HG03354 (cell line): ENCODE results near the gene UMODL1.

Source experiments
- ATAC-seq: cut with Tn5 transposase; IDR thresholded peaks from one replicate; pipeline ENCODE4 v1.9.1; 2021; ENCODE audit warnings: mild to moderate bottlenecking; ENCODE audit not compliant: unreplicated experiment, poor library complexity, severe bottlenecking

UMODL1 gene

DNA sequence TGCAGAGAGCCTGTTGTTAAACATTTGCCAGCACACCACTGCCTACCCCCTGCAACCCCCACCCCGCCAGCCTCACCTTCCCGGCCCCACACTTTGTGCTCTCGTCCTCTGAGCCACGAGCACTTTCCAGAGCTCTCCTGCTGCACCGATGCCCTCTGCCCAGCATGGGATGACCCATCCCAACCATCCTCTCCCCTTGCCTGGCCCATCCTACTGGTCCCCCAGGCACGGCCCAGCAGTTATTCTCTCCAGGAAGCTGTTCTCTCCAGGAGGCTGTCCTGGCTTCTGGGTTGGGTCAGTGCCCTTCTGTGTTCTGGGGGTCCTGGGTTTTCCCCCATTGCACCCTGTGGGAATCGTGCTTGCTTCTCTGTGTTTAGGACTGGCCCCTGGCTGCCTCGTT is 87.7 kb downstream of the UMODL1 start:
- ATAC-seq, result no peak

DNA sequence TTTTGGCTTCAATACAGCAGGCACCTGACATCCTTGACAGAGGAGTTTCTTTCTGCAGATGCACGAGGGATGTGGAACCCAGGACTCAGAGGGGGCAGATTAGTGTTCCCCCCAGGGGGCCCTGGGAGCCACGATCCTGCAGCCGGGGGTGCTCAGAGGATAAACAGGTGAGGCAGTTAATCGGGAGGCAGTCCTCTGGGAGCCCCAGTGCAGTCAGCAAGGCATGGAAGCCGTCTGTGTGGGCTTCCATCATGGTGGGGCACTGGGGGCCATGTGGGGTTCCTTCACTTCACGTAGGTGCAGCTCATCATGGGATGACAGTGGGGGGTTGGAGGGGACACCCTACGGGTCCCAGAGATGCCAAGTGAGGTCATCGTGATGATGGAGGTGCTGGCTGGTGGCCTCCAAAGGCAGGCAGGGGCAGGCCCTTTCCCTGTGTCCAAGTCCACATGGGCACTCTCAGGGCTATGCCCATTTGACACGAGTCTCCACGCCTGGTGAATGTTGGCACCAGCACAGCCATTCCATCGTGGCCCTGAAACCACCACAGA is 88.5 kb downstream of the UMODL1 start:
- ATAC-seq, result no peak

DNA sequence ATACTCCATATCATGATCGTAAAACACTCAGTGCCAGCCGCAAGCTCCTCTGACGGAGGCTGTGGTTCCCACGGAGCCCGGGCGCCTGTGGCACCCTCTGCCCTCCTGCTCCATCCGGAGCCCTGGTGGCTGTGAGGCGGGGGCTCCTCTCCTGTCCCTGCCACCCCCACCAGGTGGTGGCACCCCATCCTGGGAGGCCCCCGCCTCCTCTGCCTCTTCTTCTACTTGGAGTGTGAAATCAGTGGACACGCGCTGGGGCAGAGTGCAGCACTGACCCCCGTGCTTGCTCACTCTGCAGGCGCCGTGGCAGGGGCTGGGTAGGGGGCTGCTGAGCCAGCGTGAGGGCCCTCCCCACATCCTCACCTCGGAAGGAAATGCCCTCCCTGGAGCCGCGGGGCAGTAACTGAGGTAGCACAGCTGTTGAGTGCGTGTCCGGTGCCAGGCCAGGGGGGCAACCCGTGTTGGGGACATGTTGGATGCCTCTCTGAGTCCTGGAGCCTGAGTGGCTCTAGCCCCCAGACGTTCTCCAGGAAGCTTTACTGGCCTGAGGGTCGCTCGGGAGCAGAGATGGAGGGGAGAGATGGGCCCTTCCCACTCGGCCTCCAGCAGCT is 89.1 kb downstream of the UMODL1 start:
- no peak for ATAC-seq

DNA sequence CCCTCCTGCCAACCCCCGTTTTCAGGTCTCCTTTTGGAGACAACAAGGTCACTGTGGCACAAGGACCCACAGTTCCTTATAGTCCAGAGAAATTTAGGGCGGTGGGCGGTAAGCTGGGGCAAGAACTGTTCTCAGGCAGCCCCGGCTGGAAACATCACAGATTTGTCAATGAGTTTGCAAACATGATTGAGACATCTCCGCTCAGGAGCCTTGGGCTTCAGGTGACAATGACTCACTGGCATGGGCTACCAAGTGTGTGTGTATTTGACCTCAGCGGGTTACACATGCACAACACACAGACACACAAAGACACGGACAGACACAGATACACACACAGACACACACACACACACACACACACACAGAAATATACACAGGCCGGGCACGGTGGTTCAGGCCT is 89.6 kb downstream of the UMODL1 start:
- no peak for ATAC-seq

DNA sequence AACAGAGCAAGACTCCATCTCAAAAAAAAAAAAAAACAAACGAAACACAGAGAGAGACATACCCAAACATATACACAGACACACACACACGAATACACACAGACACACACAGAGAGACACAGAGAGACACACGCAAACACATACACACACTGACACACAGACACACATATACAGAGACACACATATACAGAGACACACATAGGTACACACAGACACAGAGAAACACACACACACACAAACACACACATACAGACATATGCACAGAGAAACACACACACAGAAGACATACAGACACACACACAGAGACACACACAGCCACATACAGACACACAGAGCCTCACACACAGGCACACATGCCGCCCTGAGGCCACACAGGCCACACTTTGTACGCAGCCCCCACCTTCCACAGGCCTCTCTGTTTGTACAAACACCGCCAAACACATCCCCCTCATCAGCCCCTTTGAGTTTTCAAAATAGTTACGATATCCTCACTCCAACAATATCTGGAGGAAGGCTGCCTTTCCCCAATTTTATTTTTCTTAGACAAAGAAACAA is 90.4 kb downstream of the UMODL1 start:
- no peak for ATAC-seq

DNA sequence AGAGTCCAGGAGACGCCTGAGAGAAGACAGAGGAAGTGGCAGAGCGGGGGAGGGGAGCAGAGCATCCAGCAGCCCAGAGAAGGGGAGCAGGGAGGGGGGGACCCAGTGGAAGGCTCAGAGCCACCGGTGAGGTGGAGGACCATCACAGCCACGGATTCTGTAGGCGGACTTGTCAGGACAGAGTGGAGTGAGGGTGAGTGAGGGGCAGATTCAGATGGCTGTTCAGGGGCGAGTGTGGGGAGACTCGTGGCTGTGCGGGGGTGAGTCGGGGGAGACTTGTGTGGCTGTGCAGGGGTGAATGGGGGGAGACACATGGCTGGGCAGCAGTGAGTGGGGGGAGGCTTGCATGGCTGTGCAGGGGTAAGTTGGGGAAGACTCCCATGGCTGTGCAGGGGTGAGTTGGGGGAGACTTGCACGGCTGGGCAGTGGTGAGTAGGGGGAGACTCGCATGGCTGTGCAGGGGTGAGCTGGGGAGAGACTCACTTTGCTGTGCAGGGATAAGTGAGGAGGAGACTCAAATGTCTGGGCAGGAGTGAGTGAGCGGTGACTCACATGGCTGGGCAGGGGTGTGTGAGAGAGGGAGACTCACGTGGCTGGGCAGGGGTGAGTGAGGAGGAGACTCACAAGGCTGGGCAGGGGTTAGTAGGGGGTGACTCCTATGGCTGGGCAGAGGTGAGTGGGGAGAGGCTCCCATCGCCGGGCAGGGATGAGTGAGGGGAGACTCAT is 91.0 kb downstream of the UMODL1 start:
- ATAC-seq, result no peak

DNA sequence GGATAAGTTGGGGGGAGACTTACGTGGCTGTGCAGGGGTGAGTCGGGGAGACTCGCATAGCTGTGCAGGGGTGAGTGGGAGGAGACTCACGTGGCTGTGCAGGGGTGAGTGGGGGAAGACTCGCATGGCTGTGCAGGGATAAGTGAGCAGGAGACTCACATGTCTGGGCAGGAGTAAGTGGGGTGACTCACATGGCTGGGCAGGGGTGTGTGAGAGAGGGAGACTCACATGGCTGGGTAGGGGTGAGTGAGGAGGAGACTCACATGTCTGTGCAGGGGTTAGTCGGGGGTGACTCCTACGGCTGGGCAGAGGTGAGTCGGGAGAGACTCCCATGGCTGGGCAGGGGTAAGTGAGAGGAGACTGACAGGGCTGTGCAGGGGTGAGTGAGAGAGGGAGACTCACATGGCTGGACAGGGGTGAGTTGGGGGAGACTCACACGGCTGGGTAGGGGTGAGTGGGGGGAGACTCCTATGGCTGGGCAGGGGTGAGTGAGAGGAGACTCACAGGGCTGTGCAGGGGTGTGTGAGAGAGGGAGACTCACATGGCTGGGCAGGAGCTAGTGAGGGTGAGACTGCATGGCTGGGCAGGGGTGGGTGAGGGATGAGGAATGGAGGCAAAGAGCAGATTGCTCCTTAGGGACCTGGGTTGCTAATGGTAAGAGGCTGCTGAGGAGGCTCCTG is 91.9 kb downstream of the UMODL1 start:
- no peak for ATAC-seq

DNA sequence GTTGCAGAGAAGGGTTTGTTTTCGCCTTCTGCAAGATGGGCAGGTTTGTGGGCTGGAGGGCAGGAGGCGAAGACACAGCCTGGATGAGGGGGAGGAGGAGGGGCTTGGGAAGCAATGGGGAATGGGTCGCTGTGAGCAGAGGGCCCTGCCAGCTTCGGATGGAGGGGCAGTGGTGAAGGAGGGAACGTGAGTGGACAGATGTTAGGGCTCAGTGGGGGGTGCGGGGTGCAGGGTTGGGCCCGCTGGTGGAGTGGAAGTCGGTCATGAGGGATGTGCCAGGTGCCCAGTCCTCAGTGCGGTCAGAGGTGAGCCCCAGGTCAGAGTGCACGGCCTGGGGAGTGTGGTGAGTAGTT is 92.4 kb downstream of the UMODL1 start:
- ATAC-seq, result no peak

DNA sequence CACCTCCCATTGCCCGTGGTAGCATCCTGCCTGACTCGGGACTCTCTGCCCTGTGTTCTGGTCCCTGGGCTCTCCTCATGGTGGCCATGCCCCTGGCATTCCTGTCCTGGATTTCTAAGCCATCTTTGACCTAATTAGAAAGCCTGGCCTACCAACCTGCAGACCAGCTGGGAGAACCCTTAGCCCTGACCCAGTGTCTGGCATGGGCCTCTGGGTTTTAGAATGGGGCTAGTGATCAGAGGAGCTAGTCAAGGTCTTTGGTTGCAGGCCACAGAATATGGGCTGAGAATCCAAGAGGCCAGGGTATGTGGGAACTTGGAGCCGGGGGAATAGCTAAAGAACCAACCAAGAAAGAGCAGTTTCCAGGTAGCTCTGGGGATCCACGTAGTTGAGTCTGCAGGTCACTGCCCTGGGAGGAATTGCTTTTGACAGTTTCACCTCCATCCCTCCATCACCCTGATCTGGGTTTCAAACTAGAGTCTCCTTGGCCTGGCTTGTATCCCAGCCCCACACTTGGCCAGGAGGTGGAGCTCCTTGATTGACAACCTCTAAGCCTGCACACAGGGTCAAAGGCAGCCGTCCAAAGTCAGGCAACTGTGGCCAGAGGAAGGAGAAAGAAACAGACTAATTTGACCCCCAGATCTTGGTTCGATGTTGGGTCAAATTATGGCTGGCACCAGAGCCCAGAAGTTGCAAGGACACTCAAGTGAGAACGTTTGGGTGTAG is 93.1 kb downstream of the UMODL1 start:
- ATAC-seq, result no peak

DNA sequence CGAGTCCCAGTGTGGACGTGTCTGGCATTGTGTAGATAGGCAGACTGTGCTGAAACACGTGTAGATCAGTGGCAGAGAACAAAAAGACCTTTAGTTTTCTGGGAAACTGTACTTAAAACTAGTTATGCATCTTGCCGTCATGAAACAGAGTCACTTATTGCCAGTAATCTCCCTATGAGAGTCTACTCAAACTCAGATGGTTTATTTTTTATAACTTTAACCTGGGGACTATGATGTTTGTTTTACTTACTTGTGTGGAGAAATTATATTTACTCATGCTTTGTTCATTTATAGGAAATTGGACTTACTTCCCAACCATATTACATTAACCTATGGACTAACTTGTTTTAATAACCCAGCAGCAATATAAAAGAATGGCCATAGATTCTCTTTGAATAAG is 93.7 kb downstream of the UMODL1 start:
- no peak for ATAC-seq

DNA sequence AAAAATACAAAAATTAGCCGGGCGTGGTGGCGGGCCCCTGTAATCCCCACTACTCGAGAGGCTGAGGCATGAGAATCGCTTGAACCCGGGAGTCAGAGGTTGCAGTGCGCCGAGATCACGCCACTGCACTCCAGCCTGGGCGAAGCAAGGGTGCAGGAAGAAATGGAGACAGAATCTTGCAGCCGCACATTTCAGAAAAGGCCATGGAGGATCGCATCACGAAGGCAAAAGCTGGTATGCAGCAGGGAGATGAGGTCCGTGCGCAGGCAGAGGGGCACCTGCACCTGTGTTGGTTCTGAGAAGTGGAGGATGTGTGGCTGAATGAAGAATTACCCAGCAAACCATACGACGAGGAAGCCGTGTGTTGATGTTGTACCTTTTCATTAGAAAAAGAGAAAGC is 94.8 kb downstream of the UMODL1 start:
- ATAC-seq, result no peak

DNA sequence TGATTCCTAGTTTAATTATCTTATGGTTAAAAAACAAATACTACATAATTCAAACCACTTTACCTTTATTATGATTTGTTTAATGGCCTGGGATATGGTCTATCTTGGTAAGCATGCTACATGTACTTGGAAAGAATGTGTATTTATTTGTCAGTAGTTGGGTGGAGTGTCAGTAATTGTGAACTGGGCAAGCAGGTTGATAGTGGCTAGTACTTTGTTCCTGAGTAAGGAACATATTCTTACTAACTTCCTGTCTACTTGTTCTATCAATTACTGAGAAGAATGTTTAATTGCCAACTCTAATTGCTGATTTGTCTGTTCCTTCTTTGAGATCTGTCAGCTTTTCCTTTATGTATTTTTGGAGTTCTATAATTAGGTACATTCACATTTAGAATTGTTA is 98.6 kb downstream of the UMODL1 start:
- no peak for ATAC-seq

DNA sequence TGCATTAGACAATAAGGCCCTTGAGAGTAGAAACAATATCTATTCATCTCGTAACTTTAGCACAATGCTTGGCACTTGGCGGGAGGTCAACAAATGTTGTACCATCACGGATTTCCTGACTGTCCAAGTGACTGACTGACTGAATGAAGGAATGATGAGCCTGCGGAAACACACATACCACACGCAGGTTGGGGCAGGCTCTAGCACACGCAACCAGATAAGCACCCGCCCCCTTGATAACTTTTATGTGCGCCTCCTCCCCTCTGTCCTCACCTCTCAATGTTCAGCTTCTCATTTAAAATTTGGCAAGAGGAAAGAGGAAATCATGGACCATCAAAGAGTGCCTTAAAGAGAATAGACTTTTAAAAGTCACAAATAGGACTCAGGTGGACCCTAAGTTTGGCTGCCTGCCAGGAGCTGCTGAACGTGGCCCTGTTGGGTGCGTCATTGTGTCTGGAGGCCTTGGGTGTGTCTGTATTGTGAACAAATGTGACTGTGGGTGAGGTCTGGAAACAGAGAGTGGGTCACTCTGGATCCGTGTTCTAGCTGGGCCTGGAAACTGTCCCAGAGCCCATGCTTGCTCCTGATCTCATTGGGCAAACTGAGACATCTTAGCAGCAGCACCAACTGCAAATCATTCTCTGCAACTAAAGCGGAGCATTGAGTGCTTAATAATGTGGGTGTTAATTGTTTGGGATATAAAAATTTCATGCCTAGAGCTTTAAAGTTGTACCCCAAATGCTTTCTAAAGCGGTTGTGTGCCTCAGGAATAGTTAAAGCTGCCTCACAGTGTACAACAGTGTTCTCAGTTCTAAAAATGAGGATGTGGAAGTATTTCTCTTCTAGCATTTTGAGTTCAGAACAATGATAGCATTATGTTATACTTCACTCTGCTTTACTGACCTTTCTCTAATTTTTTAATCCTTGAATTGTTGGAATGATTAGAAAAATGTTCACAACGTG is 100.3 kb downstream of the UMODL1 start:
- no peak for ATAC-seq

DNA sequence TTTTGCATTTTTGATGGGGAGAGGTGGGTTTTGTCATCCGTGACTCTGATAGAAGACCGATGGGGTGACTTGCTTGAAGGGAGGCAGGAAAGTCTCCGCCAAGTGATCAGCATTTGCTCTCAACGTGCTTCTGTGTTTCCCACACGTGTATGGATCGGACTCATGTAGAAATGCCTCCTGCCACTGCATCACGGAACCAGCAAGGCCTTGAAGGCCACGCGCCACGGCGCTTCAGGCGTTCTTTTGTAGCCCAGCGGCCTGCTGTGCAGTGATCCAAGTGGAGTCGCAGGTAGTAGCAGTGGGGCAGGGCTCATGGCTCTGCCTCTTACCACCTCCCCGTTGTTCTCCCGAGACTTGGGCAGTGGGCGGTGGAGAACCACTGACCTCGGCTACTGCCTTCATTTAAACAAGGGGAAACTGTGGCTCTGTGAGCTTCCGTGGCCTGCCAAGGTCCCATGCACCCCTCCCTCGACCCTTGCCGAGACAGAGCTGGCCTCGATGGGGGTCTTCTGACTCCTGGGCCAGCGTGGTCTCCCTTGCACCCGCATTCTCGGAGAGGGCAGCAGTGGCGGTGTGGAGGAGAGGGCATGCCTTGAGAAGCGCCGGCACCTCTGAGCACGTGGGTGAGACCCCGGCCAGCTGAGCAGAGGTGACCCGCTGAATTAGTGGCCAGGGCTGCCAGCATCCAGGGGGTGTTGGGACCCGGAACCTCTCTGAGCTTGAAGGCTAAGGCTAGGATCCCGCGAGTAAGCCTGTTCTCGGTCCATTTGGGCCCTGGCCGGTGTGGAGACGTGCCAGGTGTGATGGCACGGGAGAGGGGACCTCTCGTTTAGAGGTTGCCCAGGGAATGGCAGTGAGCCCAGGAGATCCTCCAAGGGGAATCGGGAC is 101.7 kb downstream of the UMODL1 start:
- no peak for ATAC-seq

DNA sequence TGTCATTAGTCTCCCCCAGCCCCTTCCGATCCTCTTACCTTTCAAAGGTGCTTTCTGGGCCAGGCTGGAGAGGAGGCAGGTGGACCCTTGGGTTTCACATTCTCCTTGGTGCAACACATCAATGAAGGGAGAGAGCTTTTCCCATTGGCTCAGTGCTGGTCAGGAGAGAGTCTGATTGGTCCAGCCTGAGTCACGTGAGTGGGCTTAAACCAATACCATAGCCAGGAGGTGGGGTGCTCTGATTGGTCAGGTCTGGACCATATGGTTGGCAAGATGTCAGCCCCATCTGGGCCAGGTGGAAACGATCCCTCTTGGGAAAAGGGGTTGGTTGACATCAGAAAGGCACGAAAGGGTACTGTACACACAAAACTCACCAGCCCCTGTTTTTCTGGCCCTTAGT is 103.1 kb downstream of the UMODL1 start:
- no peak for ATAC-seq

DNA sequence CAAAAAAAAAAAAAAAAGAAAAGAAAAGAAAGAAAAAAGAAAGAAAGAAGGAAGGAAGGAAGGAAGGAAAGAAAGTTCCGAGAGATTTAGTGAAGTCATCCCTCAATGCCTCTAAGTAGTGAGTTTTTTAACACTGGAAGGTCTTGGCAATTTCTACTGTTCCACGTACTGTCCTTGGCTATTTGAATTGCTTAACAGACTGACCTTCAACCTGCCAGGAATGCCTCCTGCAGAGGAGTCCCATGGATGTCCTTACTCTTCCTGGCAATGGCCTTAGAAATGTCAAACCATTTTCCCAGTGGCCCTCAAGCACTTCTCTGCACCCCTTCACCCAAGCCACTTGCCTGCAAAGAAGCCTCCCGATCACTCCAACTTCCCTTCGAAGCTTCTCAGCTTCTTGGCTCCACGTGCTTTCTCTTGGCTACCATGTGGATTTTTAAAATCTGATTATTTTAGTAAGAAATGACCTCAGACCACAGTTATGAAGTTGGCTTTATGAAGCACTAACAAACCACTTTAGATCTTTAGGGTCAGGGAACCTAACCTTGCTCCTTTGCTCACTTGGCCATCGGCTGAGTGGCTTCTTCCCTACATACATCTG is 104.1 kb downstream of the UMODL1 start:
- no peak for ATAC-seq

DNA sequence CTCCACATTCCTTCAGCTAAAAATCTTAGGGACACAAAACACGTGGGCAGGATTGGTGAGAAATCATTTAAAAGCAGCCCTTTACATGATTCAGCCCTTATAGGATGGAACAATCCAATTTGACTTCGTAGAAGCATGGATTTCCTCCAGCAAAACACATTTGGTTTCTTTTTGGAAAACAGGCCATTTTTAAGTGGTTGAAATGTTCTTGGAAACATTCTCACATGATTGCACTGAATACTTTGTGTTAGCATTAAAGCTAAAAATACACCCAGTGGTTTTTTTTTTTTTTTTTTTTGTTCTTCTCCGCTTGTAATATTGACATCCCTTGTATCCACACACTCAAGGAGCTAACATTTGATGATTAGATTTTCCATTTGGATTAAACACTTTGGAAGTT is 105.7 kb downstream of the UMODL1 start:
- no peak for ATAC-seq

DNA sequence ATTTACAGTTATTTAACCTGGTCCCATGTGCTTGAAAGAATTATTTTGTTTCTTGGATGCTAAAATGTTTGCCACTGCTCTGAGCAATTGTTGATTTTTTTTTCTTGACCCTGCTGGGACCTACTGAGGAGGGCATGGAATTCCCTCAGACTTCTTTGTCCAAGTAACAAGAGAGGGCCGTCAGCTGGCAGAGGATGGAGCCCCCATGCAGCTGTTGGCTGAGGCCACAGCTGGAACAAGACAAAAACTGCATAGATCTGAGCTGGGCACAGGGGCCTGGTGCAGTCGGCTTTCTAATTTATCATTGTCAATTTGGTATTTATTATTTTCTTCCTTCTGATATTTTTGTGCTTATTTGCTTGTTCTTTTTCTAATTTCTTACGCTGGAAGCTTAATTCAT is 108.2 kb downstream of the UMODL1 start:
- no peak for ATAC-seq
